Epithelial cell of proximal tubule (primary cell): ENCODE data around the gene VPS26A. TPM values are rescaled to one million over a fixed set of nuclear protein-coding genes. Genes with fewer than 3 reads are reported as not detected.
"Not testable (repeated sequence)": the region's sequence is repeated elsewhere in the genome, so short reads cannot be mapped to it uniquely, and the experiment has no call there.

ENCODE experiments used
- DNase-seq: peaks from one replicate; pipeline ENCODE4 v3.0.0-alpha.2; 2011; ENCODE audit warnings: low read depth
- H3K4me3 ChIP-seq: 2 replicates; pipeline ENCODE4 v1.5.1; 2011; ENCODE audit warnings: low read depth, mild to moderate bottlenecking, low read length
- CTCF ChIP-seq: conservative IDR thresholded peaks from 2 replicates; pipeline ENCODE4 v1.5.1; 2012; ENCODE audit warnings: low read depth, mild to moderate bottlenecking, low read length
- total RNA-seq: library from RNA; depleted of rRNA; stranded (reverse); fragments of >200 nt; gene quantifications from 2 replicates; pipeline ENCODE4 v1.2.3, GENCODE V29; 2015

Gene VPS26A
- total RNA-seq, 1 donor from 2014 or later: 23.6 TPM

DNA sequence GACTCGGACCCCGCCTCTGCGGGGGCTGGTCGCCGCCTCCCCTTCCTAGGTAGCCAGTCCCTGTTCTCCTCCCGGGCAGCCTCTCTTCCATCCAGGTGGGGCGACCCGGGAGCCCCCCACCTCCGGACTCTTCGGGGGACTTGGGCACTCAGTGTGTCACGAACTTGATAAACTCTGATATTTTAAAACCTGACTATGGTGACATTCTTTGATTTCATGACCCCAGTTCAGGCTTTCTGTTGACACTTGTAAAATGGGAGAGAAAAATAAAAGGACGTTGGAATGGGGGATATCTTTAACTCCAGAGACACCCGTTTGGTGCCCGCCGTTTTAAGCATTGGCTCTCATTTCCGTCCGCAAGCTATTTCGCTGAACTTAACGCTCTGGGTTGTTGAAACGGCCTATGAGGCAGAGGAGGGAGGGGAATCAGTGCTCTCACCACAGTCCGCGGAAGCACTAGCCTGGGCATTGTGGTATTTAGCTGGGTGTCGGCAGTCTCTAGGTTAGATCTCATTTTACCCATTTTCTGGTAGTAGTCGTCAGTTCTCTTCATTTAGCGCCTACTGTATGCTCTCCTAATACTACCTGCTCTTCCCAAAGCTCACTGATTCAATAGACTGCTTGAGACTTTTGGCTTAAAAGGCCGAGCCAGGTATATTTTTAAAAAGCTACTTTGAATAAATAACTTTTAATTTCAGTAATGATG is 738 bp downstream of the VPS26A start:
- DNase-seq: no peak
- H3K4me3 ChIP-seq: peak overlapping the region; percentile 79
- TF ChIP-seq CTCF: no peak

DNA sequence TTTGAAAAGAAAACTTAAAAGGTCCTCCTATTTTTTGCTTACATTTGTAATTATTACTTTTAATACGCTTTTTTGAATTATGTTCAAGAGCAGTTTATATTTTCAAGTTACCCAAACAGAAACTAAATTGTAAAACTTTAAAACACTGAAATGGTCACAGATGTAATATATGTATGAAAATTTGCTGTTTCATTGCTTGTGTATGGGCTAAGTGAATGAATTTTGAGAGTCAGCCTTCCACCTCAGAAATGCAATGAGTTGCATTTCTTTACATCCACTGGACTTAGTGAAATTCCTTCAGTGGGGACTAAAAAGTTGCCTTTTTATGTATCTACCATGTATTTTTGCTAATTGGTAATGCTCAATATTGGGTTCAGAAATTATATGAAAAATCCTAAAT is 1.6 kb downstream of the VPS26A start:
- H3K4me3 ChIP-seq: peak overlapping the region; percentile 79
- DNase-seq: no peak
- no peak for TF ChIP-seq CTCF

GRCh38 chr10:69130251-69130650 is 6.3 kb downstream of the VPS26A start:
- DNase-seq: no peak
- no peak overlapping the region for H3K4me3 ChIP-seq
- TF ChIP-seq CTCF: no peak

GRCh38 chr10:69139961-69140360 is 16.0 kb downstream of the VPS26A start:
- no peak for DNase-seq
- no peak for TF ChIP-seq CTCF
- H3K4me3 ChIP-seq: no peak overlapping the region

DNA sequence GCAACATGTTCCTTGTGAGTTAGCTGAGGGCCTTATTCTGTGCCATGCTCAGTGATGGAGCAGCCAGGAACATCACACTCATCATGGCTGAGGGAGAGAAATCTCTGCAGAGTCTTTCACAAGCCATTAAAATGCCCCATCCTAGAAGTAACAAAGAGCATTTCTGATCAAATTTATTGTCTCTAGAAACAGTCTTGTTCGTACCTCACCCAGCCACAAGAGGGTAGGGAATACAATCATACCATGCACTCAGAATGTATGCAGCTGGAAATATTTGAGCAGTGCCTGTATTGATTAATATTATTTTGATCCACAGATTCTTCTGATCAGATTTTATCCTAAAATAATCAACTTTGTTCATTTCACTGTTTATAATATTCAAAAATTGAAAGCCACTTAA is 17.3 kb downstream of the VPS26A start:
- peak; percentile 17 for TF ChIP-seq CTCF
- H3K4me3 ChIP-seq: no peak overlapping the region
- DNase-seq: no peak

- not testable (repeated sequence) for H3K4me3 ChIP-seq, DNase-seq
Measured at GRCh38 chr10:69142074-69142473, 18.1 kb downstream of the VPS26A start.

GRCh38 chr10:69142983-69143382 is 19.0 kb downstream of the VPS26A start:
- TF ChIP-seq CTCF: no peak
- no peak overlapping the region for H3K4me3 ChIP-seq
- no peak for DNase-seq

DNA sequence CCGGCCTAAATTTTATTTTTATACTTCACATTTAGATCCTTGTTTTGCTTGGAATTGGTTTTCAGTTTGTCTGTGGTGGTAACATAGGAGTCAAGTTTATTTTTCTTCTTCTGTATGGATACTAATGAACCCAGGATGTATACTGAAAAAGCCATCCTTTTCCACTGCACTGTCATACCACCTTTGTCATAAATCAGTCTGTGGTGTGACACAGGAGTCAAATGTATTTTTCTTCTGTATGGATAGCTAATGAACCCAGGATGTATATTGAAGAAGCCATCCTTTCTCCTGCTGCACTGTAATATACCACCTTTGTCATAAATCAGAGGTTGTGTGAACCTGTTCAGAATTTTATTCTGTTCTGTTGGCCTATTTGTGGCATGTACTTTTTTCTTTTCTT is 21.4 kb downstream of the VPS26A start:
- DNase-seq: no peak
- no peak overlapping the region for H3K4me3 ChIP-seq
- no peak for TF ChIP-seq CTCF
